ENCODE data around the gene METTL22.

DNA sequence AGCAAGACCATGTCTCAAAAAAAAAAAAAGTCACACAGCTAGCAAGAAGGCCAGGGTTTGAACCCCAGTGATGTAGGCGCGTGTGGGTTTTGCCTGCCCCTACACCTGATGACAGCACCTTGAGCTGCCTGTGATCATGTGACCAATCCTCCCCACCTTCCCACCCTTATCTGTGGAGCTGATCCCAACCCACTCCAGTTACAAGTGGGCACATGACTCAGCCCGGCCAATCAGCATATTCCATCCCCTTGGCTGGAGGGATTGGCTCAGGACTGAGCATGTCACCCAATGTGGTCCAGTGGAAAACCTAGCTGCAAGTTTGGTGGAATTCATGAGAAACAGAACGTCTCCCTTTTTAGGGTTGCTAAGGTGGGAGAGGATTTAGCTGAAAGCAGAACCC, 37.8 kb upstream of the METTL22 start:
- TF ChIP-seq CTCF (IDR thresholded peaks at IDR 0.05; ENCODE audit: extremely low read depth in 1 of 2, insufficient read depth in 1 of 2, low read depth in 1 of 2, low read length in 2 of 2) = no peak
- no peak for TF ChIP-seq EZH2 (IDR thresholded peaks at IDR 0.05; ENCODE audit: borderline replicate concordance, low read depth, low read length, severe bottlenecking)
- no peak for TF ChIP-seq POLR2AphosphoS5 (IDR thresholded peaks at IDR 0.05; ENCODE audit: insufficient read depth, low read depth, low read length)
- no peak for TF ChIP-seq JUN (IDR thresholded peaks at IDR 0.05; ENCODE audit: borderline replicate concordance, insufficient read depth, insufficient read length, low read depth)
- TF ChIP-seq POLR2A (IDR thresholded peaks at IDR 0.05; ENCODE audit: low read depth, low read length) = no peak
- TF ChIP-seq MYC (IDR thresholded peaks at IDR 0.05; ENCODE audit: low read depth, low read length) = no peak
- TF ChIP-seq, protein P1, sequence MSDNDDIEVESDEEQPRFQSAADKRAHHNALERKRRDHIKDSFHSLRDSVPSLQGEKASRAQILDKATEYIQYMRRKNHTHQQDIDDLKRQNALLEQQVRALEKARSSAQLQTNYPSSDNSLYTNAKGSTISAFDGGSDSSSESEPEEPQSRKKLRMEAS (IDR thresholded peaks at IDR 0.05; ENCODE audit: insufficient read depth, insufficient read length) = no peak
- no peak for TF ChIP-seq GATA2 (IDR thresholded peaks at IDR 0.05; ENCODE audit: insufficient read depth, insufficient read length, low read depth, low read length)
